Measurements from ENCODE around the gene WNT16.

GRCh38 chr7:121382473-121382872 lies 53.7 kb downstream of the WNT16 start:
- TF ChIP-seq CTCF (IDR thresholded peaks at IDR 0.05) (no peak), POLR2A (IDR thresholded peaks at IDR 0.05) (no peak)
